ENCODE results near the gene DRICH1.
"Not testable (repeated sequence)": the region's sequence is repeated elsewhere in the genome, so short reads cannot be mapped to it uniquely, and the experiment has no call there.

DRICH1 gene

GRCh38 chr22:23632178-23632577 lies at the start of gene DRICH1:
Gene DRICH1, minus strand, starts transcription at chr22:23632321. Its CDS starts 298 bp downstream, at chr22:23632023.
- no peak for DNase-seq

GRCh38 chr22:23681026-23681809 lies 49.1 kb upstream of the DRICH1 start:
- no peak for DNase-seq

GRCh38 chr22:23678133-23678532 lies 46.0 kb upstream of the DRICH1 start:
- no peak for DNase-seq

GRCh38 chr22:23677701-23677995 lies 45.5 kb upstream of the DRICH1 start:
- DNase-seq, result no peak

GRCh38 chr22:23676841-23677700 lies 45.0 kb upstream of the DRICH1 start:
- not testable (repeated sequence) for DNase-seq

- DNase-seq, result no peak
Observed at GRCh38 chr22:23675502-23676415, 43.6 kb upstream of the DRICH1 start.

GRCh38 chr22:23674886-23675501 lies 42.9 kb upstream of the DRICH1 start:
- DNase-seq, result not testable (repeated sequence)

GRCh38 chr22:23673826-23674690 lies 41.9 kb upstream of the DRICH1 start:
- DNase-seq, result no peak

GRCh38 chr22:23673050-23673620 lies 41.0 kb upstream of the DRICH1 start:
- DNase-seq, result no peak

GRCh38 chr22:23672307-23673049 lies 40.4 kb upstream of the DRICH1 start:
- not testable (repeated sequence) for DNase-seq

GRCh38 chr22:23671387-23671786 lies 39.3 kb upstream of the DRICH1 start:
- not testable (repeated sequence) for DNase-seq

GRCh38 chr22:23670378-23671295 lies 38.5 kb upstream of the DRICH1 start:
- no peak for DNase-seq

- DNase-seq, result not testable (repeated sequence)
Observed at GRCh38 chr22:23660381-23660780, 28.3 kb upstream of the DRICH1 start.

GRCh38 chr22:23657727-23658126 lies 25.6 kb upstream of the DRICH1 start:
- DNase-seq, result no peak

GRCh38 chr22:23655891-23656475 lies 23.9 kb upstream of the DRICH1 start:
- no peak for DNase-seq

GRCh38 chr22:23652711-23653110 lies 20.6 kb upstream of the DRICH1 start:
- no peak for DNase-seq

GRCh38 chr22:23652286-23652685 lies 20.2 kb upstream of the DRICH1 start:
- DNase-seq, result no peak

GRCh38 chr22:23651676-23652075 lies 19.6 kb upstream of the DRICH1 start:
- no peak for DNase-seq

GRCh38 chr22:23649071-23649501 lies 17.0 kb upstream of the DRICH1 start:
- no peak for DNase-seq

All from NCI-H226 (cell line).